PC-9 (cell line): Measurements from ENCODE around the gene GPX4. TPM values are rescaled to one million over a fixed set of nuclear protein-coding genes. Genes with fewer than 3 reads are reported as not detected.

Experiments used
- BruUV-seq: library from RNA; stranded (reverse); fragments of 400-500 nt; replicated peaks from 2 replicates; lab custom pipeline; 2021; lab: Mats Ljungman, UMichigan
- CTCF ChIA-PET: fragments of 300-600 bp; sonication (Branson Sonifier 250); formaldehyde crosslinking; loops from one replicate; lab custom pipeline; 2022; ENCODE audit warnings: antibody characterized with exemption; lab: Charles Lee
- POLR2A ChIA-PET: fragments of 300-600 bp; sonication (Branson Sonifier 250); formaldehyde crosslinking; loops from one replicate; lab custom pipeline; 2022; ENCODE audit warnings: antibody characterized with exemption; ENCODE audit not compliant: unreplicated experiment; lab: Charles Lee
- DNase-seq, 2 experiments: peaks; one replicate each; pipeline versions ENCODE4 v3.0.0 to v3.0.0-alpha.2; 2015 to 2022; ENCODE audit warnings: mixed read lengths in 1 of 2
- H2AFZ ChIP-seq: fragments of 200-600 bp; sonication (generic); 2 replicates; pipeline ENCODE4 v1.8.1; 2017; ENCODE audit warnings: antibody characterized with exemption
- H3F3A ChIP-seq: fragments of 200-600 bp; sonication (generic); 2 replicates; pipeline ENCODE4 v1.8.1; 2017; ENCODE audit warnings: antibody characterized with exemption, mild to moderate bottlenecking, low read depth; ENCODE audit not compliant: insufficient read depth
- H3K27ac ChIP-seq: fragments of 200-600 bp; sonication (generic); 2 replicates; pipeline ENCODE4 v1.6.1; 2016; ENCODE audit warnings: mixed run types
- H3K27me3 ChIP-seq: fragments of 200-600 bp; sonication (generic); 2 replicates; pipeline ENCODE4 v1.6.1; 2016; ENCODE audit warnings: low read depth, mixed run types; ENCODE audit not compliant: insufficient read depth
- H3K36me3 ChIP-seq: fragments of 200-600 bp; sonication (generic); 2 replicates; pipeline ENCODE4 v1.6.1; 2016; ENCODE audit warnings: low read depth, mixed run types
- H3K4me1 ChIP-seq: fragments of 200-600 bp; sonication (generic); replicated peaks from 2 replicates; pipeline ENCODE4 v1.6.1; 2016; ENCODE audit warnings: mixed run types; ENCODE audit not compliant: insufficient read depth
- H3K4me2 ChIP-seq: fragments of 200-600 bp; sonication (generic); 2 replicates; pipeline ENCODE4 v1.6.1; 2017; ENCODE audit warnings: mixed run types
- H3K4me3 ChIP-seq: fragments of 200-600 bp; sonication (generic); 2 replicates; pipeline ENCODE4 v1.6.1; 2016; ENCODE audit warnings: mixed run types
- H3K79me2 ChIP-seq: fragments of 200-600 bp; sonication (generic); 2 replicates; pipeline ENCODE4 v1.6.1; 2017; ENCODE audit warnings: low read depth, mixed run types
- H3K9me2 ChIP-seq: fragments of 200-600 bp; sonication (generic); 2 replicates; pipeline ENCODE4 v1.8.1; 2017; ENCODE audit warnings: mild to moderate bottlenecking; ENCODE audit not compliant: insufficient read depth
- H3K9me3 ChIP-seq: fragments of 200-600 bp; sonication (generic); 2 replicates; pipeline ENCODE4 v1.8.1; 2016; ENCODE audit warnings: low read depth; ENCODE audit not compliant: insufficient read depth
- H4K20me1 ChIP-seq: fragments of 200-600 bp; sonication (generic); 2 replicates; pipeline ENCODE4 v1.8.1; 2017; ENCODE audit not compliant: insufficient read depth
- EZH2 ChIP-seq: fragments of 200-600 bp; sonication (generic); IDR thresholded peaks from 2 replicates; pipeline ENCODE4 v1.8.0; 2017; ENCODE audit warnings: antibody characterized with exemption, low read depth
- intact Hi-C: fragments of 100-400 bp; cut with micrococcal nuclease; formaldehyde crosslinking; loops from one replicate; pipeline ENCODE4 v1.10.0; 2022; ENCODE audit not compliant: unreplicated experiment
- total RNA-seq: library from RNA; stranded (reverse); gene quantifications from 2 replicates; pipeline ENCODE4 v1.2.3, GENCODE V29; 2021
- TF ChIP-seq, protein P1 (sequence below): fragments of 200-600 bp; sonication (generic); conservative IDR thresholded peaks from 2 replicates; pipeline ENCODE4 v1.6.1; 2017; ENCODE audit warnings: mixed run types, antibody characterized with exemption, mild to moderate bottlenecking, moderate library complexity

Gene GPX4
- total RNA-seq, 1 experiment from 2014 or later, result 465 TPM

GRCh38 chr19:1069009-1069779 lies 34.6 kb upstream of the GPX4 start:
- H3K27ac ChIP-seq, result no peak overlapping the region
- intact Hi-C loops, result loop anchor here (5.0 kb wide), 1 partner anchor 33 kb away; the partner anchor contains the start of gene GPX4

DNA sequence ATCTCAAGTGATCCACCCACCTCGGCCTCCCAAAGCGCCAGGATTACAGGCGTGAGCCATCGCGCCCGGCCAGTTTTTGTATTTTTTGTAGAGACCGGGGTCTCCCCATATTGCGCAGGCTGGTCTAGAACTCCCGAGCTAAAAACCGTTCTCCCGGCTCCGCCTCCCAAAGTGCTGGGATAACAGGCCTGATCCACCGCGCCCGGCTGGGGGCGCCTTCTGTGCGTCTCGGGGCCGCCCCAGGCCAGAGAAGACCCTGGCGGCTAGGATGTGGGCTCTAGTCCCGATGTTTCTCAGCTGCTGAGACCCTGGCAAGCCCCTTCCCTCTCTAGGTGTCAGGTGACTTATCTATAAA lies 33.2 kb upstream of the GPX4 start:
- H2AFZ ChIP-seq, result no peak overlapping the region
- H3K9me3 ChIP-seq, result no peaks in the 10 kb centered on the region
- no peaks in the 10 kb centered on the region for H4K20me1 ChIP-seq
- intact Hi-C loops, result no loop called here
- no peaks in the 10 kb centered on the region for H3K9me2 ChIP-seq
- no peaks in the 10 kb centered on the region for H3K27me3 ChIP-seq
- peaks cover 16% of the 10 kb centered on the region for H3K4me1 ChIP-seq
- no peaks in the 10 kb centered on the region for H3K79me2 ChIP-seq
- no peak overlapping the region for H3K4me3 ChIP-seq
- no peak overlapping the region for H3K27ac ChIP-seq
- ChIA-PET POLR2A (no interaction called here), CTCF (no interaction called here)
- TF ChIP-seq, protein P1, sequence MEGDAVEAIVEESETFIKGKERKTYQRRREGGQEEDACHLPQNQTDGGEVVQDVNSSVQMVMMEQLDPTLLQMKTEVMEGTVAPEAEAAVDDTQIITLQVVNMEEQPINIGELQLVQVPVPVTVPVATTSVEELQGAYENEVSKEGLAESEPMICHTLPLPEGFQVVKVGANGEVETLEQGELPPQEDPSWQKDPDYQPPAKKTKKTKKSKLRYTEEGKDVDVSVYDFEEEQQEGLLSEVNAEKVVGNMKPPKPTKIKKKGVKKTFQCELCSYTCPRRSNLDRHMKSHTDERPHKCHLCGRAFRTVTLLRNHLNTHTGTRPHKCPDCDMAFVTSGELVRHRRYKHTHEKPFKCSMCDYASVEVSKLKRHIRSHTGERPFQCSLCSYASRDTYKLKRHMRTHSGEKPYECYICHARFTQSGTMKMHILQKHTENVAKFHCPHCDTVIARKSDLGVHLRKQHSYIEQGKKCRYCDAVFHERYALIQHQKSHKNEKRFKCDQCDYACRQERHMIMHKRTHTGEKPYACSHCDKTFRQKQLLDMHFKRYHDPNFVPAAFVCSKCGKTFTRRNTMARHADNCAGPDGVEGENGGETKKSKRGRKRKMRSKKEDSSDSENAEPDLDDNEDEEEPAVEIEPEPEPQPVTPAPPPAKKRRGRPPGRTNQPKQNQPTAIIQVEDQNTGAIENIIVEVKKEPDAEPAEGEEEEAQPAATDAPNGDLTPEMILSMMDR, result no peak
- TF ChIP-seq EZH2, result no peak
- H3K4me2 ChIP-seq, result no peak overlapping the region
- H3K36me3 ChIP-seq, result no peaks in the 10 kb centered on the region
- BruUV-seq, result no TSS peak
- H3F3A ChIP-seq, result peaks cover 27% of the 10 kb centered on the region; the same call in 1 of the 2 replicates
- DNase-seq, result no peak

More at GRCh38 chr19:1069009-1069779, 34.6 kb upstream of the GPX4 start:
- no peak for DNase-seq
- H4K20me1 ChIP-seq, result no peaks in the 10 kb centered on the region
- ChIA-PET POLR2A (interaction anchor here (0.6 kb wide), 1 partner anchor 47 kb away, joined by 6 read pairs; no protein-coding TSS in a partner anchor), CTCF (no interaction called here)
- BruUV-seq, result no TSS peak
- H3K27me3 ChIP-seq, result no peaks in the 10 kb centered on the region
- H3K36me3 ChIP-seq, result no peaks in the 10 kb centered on the region
- H3K9me3 ChIP-seq, result no peaks in the 10 kb centered on the region
- no peaks in the 10 kb centered on the region for H3K9me2 ChIP-seq
- H3K4me2 ChIP-seq, result no peak overlapping the region
- H3K4me3 ChIP-seq, result no peak overlapping the region
- no peak for TF ChIP-seq EZH2
- H3F3A ChIP-seq, result peaks cover 31% of the 10 kb centered on the region
- H2AFZ ChIP-seq, result no peak overlapping the region
- H3K4me1 ChIP-seq, result peaks cover 19% of the 10 kb centered on the region
- H3K79me2 ChIP-seq, result no peaks in the 10 kb centered on the region

DNA sequence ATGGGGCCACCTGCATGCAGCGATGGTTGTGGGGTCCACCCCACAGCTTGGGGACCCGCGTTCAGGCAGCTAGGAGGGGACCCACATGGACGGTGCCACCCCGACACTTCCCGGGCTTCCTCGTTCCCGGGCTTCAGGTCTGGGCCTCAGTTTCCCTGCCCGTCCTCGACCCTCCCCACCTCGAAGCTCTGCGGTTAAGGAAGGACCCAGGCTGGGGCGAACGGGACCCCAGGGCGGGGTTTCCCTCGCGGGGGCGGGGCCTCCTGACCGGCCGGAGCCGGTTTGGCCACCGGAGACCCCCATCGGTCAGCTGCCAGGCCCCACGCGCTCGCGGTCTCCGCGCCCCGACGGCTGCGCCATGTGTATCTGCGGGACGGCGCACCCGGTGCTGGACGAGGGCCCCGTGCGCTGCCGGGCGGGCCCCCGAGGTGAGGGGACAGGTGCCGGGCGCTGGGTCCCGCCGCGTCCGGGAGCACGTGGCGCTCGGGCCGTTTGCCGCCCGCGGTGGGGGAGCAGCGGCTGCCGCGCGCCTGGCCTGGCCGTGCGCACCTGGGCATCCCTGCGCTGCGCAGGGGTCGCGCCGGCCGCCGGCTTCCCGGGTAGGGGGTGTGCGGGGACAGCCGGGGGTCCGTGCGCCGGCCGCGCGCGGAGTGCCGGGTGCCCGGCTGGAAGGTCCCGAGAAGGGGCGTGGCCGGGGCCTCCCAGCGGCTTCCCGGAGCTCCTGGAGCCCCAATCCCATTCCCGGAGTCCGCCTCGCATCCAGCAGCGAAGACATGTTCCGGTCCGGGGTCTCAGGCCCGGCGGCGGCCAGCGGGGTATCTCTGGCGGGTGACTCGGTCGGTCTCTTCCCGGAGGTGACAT lies 32.6 kb upstream of the GPX4 start:
- Histone ChIP-seq H3F3A (peaks cover 26% of the 10 kb centered on the region; the same call in 1 of the 2 replicates), H3K79me2 (no peaks in the 10 kb centered on the region), H3K36me3 (no peaks in the 10 kb centered on the region), H3K4me3 (no peak overlapping the region), H3K4me2 (no peak overlapping the region), H2AFZ (no peak overlapping the region), H4K20me1 (no peaks in the 10 kb centered on the region), H3K27me3 (no peaks in the 10 kb centered on the region), H3K9me3 (no peaks in the 10 kb centered on the region), H3K27ac (no peak overlapping the region), H3K4me1 (peaks cover 15% of the 10 kb centered on the region), H3K9me2 (no peaks in the 10 kb centered on the region)
- TF ChIP-seq, protein P1, result no peak
- TF ChIP-seq EZH2, result no peak
- intact Hi-C loops, result no loop called here
- DNase-seq, result no peak
- ChIA-PET POLR2A (no interaction called here), CTCF (interaction anchor here (0.5 kb wide), 1 partner anchor 145 kb away, joined by 4 read pairs; no protein-coding TSS in a partner anchor)
- no TSS peak for BruUV-seq
